ENCODE measurements around the gene SDC1.

SDC1 gene

DNA sequence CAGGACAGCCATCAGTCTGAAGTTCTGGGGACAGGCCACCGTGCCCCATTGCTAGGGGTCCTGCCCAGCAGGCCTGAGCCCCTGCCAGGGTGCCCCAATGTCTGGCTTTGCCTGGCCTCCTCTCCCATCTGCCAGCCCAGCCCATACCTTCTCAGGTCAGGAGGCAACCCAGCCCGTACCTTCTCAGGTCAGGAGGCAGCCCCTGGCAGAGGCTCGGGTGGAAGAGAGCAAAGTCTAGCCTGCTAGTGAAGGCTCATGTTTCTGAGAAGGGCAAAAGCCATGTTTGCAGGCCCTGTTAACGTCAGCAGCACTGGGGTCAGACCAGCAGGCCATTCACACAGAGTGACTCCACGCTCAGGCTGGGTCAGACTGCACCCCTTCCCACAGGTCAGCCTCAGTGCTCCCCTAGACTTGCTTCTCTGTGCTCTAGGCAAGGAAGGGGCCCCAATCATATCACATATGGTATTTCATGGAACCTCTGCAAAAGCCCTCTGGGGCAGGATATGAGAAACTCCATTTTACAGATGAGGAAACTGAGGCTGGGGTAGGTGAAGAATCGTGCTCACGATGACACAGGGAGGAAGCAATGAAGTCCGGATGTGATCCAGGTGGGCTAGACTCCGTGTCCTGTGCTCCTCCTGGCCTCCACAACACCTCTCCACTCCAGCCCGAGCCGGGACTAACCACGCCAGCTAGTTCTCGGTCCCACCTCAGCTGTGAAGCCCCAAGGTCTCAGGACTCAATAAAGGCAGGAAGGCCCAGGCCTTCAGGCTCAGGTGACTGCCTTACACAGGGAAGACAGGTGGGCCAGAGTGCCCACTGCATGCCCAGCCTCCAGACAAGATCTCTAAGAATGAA lies 9.5 kb downstream of the SDC1 start:
- TF ChIP-seq, protein P1, sequence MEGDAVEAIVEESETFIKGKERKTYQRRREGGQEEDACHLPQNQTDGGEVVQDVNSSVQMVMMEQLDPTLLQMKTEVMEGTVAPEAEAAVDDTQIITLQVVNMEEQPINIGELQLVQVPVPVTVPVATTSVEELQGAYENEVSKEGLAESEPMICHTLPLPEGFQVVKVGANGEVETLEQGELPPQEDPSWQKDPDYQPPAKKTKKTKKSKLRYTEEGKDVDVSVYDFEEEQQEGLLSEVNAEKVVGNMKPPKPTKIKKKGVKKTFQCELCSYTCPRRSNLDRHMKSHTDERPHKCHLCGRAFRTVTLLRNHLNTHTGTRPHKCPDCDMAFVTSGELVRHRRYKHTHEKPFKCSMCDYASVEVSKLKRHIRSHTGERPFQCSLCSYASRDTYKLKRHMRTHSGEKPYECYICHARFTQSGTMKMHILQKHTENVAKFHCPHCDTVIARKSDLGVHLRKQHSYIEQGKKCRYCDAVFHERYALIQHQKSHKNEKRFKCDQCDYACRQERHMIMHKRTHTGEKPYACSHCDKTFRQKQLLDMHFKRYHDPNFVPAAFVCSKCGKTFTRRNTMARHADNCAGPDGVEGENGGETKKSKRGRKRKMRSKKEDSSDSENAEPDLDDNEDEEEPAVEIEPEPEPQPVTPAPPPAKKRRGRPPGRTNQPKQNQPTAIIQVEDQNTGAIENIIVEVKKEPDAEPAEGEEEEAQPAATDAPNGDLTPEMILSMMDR (IDR thresholded peaks at IDR 0.05; ENCODE audit: low read depth, low read length) = no peak
- no peak overlapping the region for H3K4me3 ChIP-seq (ENCODE audit: low read depth, low read length)

GRCh38 chr2:20214566-20215182 lies 10.3 kb downstream of the SDC1 start:
- TF ChIP-seq, protein P1 (IDR thresholded peaks at IDR 0.05; ENCODE audit: low read depth, low read length) = no peak
- no peak overlapping the region for H3K4me3 ChIP-seq (ENCODE audit: low read depth, low read length)

DNA sequence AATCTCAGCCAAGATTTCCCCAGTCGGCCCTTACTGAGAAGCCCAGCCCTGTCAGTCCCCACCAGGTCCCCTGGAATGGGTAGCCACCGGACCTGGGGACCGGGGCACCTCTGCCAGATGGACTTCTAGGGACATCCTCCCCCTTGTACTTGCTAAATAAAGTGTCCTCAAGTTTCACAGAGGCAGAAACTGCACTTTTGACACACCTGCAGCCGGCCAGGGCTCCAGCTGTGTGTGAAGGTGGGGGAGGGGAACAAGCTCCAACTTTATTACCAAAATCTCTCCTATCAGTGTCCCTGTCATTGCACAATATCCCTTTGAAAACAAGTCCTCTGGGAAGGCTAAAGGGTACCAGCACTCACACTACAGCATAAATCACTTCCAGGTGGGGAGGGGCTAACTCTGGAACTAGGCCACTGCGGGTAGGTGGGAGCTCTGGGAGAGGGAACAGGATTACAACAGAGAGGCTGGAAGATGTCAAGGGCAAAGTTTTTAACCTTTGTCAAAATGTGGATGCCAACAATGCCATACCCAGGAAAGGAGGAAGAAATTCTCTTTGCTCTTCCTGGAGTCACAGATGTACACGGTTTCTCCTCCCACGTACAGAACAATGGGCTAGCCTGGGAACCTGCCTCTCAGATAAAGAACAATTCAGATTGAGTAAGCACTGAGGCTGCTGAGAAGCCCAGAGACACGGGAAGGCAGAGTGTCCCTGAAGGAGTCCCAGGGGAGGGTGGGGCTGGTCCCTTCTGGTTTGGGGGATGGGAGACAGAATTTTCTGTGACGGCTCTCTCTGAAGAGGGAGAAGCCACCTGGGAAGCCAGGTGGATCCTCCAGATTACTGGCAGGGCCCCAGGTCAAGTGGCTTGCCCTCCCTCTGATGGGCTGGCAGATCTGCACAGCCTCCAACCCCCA lies 11.0 kb downstream of the SDC1 start:
- TF ChIP-seq, protein P1 (IDR thresholded peaks at IDR 0.05; ENCODE audit: low read depth, low read length) = no peak
- H3K4me3 ChIP-seq (ENCODE audit: low read depth, low read length) = no peak overlapping the region

GRCh38 chr2:20212871-20213503 lies 11.9 kb downstream of the SDC1 start:
- no peak overlapping the region for H3K4me3 ChIP-seq (ENCODE audit: low read depth, low read length)
- TF ChIP-seq, protein P1 (IDR thresholded peaks at IDR 0.05; ENCODE audit: low read depth, low read length) = no peak

DNA sequence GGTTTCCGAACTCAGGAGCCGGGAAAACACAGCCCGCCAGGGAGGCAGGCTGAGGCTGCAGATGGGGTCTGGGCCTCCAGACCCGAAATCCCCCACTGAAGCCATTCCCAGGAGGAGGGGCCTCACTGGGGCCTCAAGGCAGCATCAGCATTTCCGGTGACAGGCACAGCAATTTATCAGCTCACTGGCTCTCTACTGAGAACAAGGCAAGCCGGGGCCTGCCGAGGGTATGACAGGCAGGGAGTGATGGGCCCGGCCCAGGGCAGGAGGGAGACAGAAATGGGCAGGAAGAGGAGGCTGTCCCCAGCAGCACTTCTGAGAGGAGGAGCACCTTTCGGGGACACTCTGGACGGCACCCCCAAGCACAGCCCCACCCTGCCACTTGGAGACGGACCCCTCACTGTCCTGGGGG lies 12.5 kb downstream of the SDC1 start:
- TF ChIP-seq, protein P1 (IDR thresholded peaks at IDR 0.05; ENCODE audit: low read depth, low read length) = no peak
- H3K4me3 ChIP-seq (ENCODE audit: low read depth, low read length) = no peak overlapping the region

- no peak overlapping the region for H3K4me3 ChIP-seq (ENCODE audit: low read depth, low read length)
- TF ChIP-seq, protein P1 (IDR thresholded peaks at IDR 0.05; ENCODE audit: low read depth, low read length) = no peak
Measured at GRCh38 chr2:20211860-20212458, 13.0 kb downstream of the SDC1 start.

Data from WI38 (cell line).